ENCODE results near the gene BTRC.

The BTRC gene

DNA sequence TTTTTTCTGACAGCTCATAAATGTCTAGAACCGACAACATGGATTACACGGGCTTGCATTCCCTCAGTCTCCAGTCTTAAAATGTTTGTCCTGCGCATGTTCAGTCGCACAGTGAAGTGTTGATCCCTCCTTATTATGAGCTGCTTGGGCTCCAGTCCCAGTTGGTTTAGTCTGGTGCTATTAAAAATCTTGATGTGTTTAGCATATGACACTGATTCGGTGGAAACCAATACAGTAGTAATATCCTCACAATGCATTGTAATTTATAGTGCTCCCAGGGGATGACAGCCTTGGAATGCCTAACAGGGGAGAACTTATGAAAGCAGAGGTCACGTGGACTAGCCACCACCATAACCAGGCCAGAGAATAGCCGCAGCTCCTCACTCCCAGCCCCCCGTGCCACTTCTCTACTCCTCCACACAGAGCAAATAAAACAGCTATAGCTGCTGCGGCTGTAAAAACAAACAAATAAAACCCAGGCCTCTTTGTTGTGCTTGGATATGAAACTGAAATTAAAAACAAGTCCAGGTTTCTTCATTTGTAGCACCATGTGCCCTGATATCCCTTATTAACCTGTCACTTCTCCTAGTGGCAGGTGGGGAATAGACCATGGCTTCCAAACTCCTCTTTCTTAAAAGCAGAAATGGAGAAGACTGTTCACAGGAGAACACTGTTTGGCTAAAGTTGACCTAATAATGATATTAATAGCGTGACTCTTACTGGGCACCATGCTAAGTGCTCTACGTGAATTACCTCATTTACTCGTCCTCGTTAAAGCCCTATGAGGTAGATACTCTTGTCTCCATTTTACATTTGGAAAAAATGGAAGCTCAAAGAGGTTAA, 241.8 kb downstream of the BTRC start:
- no peak for DNase-seq

GRCh38 chr10:101597091-101597900, 243.3 kb downstream of the BTRC start:
- no peak for DNase-seq

DNA sequence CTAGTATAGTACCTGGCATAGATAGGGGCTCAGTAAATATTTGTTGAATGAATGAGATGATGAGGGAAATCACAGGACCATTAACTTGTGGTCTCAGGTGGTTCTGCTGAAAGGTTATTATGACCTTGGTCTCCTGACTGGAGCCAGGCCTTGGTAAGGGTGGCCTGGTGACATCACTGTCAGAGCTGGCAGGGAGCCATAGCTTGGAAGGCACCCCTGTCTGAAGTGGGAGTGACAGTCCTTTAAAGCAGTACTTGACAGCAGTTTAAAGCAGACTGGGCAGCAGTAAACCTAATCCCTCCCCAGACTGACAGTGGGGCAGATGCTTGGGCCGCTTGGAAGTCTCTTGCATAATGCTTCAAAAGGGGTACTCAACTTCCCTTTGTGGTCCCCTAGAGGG, 247.6 kb downstream of the BTRC start:
- no peak for DNase-seq

- DNase-seq = peak; percentile 88
These were observed 248.9 kb downstream of the BTRC start for GRCh38 chr10:101602761-101603398.

Data from stimulated activated CD8-positive, alpha-beta memory T cell treated with anti-CD3 and anti-CD28 coated beads, Interleukin-4, amount 100 ng/mL, for 48 hours (primary cell).